ENCODE data around the gene SLC4A5. TPM values are rescaled to one million over a fixed set of nuclear protein-coding genes. Genes with fewer than 3 reads are reported as not detected.

SLC4A5 gene
- total RNA-seq, 4 donors from 2014 or later: 4.2 to 22.9 (median 9.5) TPM

DNA sequence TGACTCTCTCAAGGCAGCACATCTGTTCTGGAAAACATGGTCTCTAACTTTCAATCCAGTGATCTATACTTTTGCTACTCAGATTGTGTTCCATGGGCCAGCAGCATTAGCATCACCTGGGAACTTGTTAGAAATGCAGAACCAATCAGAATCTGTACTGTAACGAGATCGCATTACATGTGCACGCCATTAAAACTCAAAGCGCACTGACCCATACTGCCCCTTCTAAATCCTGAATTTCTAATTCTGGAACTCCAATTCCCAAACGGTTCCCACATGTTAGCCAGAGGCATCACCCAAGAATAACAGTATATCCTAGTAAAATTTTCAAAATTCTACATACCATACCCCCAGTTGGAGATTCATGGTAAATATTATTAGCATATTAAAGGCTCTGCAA is 47.4 kb upstream of the SLC4A5 start:
- Histone ChIP-seq H3K4me3 (peak overlapping the region; percentile 75 to 99 (median 84)), H3K27me3 (no peaks in the 10 kb centered on the region), H3K9me3 (no peaks in the 10 kb centered on the region), H3K27ac (peak overlapping the region in 1 of 4 donors; percentile 95), H3K36me3 (no peaks in the 10 kb centered on the region), H3K4me1 (peaks cover 0 to 60% (median 29%) of the 10 kb centered on the region in 4 donors)
- TF ChIP-seq EP300 (IDR thresholded peaks at IDR 0.05): no peak
- TF ChIP-seq, protein P1, sequence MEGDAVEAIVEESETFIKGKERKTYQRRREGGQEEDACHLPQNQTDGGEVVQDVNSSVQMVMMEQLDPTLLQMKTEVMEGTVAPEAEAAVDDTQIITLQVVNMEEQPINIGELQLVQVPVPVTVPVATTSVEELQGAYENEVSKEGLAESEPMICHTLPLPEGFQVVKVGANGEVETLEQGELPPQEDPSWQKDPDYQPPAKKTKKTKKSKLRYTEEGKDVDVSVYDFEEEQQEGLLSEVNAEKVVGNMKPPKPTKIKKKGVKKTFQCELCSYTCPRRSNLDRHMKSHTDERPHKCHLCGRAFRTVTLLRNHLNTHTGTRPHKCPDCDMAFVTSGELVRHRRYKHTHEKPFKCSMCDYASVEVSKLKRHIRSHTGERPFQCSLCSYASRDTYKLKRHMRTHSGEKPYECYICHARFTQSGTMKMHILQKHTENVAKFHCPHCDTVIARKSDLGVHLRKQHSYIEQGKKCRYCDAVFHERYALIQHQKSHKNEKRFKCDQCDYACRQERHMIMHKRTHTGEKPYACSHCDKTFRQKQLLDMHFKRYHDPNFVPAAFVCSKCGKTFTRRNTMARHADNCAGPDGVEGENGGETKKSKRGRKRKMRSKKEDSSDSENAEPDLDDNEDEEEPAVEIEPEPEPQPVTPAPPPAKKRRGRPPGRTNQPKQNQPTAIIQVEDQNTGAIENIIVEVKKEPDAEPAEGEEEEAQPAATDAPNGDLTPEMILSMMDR (IDR thresholded peaks at IDR 0.05): no peak
- no peak for TF ChIP-seq POLR2A (IDR thresholded peaks at IDR 0.05)
- DNase-seq (ENCODE audit: low spot score in 2 of 2): no peak
- WGBS, 2 donors: 31 to 32% methylated on average over 5 of the region's 5 CpGs

DNA sequence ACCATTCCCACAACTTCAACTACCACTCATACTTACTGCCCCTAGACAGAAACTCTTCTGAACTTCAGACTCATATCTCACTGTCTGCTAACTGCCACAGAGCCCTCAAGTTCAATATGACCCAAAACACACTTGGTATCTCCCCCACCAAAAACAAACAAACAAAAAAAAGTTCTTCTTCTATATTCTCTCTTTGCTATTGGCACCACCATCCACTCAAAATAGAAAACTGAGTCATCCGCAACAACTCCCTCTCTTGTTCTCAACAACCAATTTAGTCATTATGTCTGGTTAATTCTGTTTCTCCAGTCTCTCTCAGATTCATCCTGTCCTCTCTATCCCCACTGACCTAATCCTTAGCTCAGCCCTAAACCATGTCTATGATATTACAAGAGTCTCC is 44.1 kb upstream of the SLC4A5 start:
- Histone ChIP-seq H3K36me3 (peaks cover 0 to 3% (median 0%) of the 10 kb centered on the region in 3 donors), H3K27ac (peak overlapping the region in 2 of 4 donors; percentile 13 to 63), H3K4me1 (peaks cover 0 to 88% (median 36%) of the 10 kb centered on the region in 4 donors), H3K9me3 (no peaks in the 10 kb centered on the region), H3K27me3 (no peaks in the 10 kb centered on the region), H3K4me3 (no peak overlapping the region)
- WGBS, 2 donors: 67 to 82% methylated on average over 1 of the region's 1 CpG
- TF ChIP-seq EP300 (IDR thresholded peaks at IDR 0.05) (no peak), POLR2A (IDR thresholded peaks at IDR 0.05) (no peak)
- TF ChIP-seq, protein P1 (IDR thresholded peaks at IDR 0.05): no peak
- DNase-seq (ENCODE audit: low spot score in 2 of 2): no peak

DNA sequence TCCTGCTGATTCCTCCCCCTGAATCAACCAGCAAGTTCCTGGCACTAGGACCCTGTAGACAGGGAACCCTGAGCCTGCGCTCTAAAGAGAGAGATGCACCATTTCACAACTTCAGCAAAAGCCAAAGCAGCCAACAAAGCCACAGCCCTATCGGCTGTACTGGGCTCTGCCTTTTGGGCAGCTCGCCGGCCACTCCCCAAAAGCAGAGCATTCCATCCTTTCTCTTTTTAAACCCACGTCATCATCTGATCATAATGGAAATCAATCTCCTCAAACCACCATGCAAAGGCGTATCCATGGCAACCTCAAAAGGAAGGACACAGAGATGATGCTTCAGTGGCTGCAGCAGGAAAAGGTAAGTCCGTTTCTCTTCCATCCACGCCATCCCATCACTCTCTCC is 42.2 kb upstream of the SLC4A5 start:
- peaks cover 0 to 97% (median 34%) of the 10 kb centered on the region in 4 donors for H3K4me1 ChIP-seq
- TF ChIP-seq POLR2A (IDR thresholded peaks at IDR 0.05): no peak
- TF ChIP-seq, protein P1 (IDR thresholded peaks at IDR 0.05): no peak
- no peak for TF ChIP-seq EP300 (IDR thresholded peaks at IDR 0.05)
- no peak for DNase-seq (ENCODE audit: low spot score in 2 of 2)
- no peaks in the 10 kb centered on the region for H3K27me3 ChIP-seq
- peaks cover 0 to 3% (median 0%) of the 10 kb centered on the region in 3 donors for H3K36me3 ChIP-seq
- no peak overlapping the region for H3K4me3 ChIP-seq
- H3K27ac ChIP-seq: peak overlapping the region in 2 of 4 donors; percentile 26 to 57
- WGBS, 2 donors: 73 to 74% methylated on average over 8 of the region's 8 CpGs
- H3K9me3 ChIP-seq: no peaks in the 10 kb centered on the region

DNA sequence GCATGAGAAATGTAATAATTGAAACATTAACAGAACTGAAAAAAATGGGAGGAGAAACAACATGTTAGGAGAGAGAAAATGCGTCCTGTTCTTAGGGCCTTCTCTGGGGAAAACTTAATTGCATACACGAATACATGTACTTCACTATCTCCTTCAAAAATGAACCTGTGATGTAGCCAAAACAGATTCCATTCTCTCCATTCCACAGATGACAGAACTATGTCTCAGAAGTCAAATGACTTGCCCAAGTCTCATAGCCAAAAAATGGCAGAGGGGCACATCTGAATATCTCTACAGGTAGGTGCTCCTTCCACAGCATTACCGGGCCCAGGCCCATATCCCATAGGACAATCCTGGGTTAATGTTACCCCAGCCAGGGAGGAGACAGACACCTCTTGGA is 40.8 kb upstream of the SLC4A5 start:
- no peak for DNase-seq (ENCODE audit: low spot score in 2 of 2)
- peak overlapping the region in 2 of 4 donors; percentile 20 to 57 for H3K27ac ChIP-seq
- H3K36me3 ChIP-seq: peaks cover 0 to 3% (median 0%) of the 10 kb centered on the region in 3 donors
- peaks cover 0 to 97% (median 31%) of the 10 kb centered on the region in 4 donors for H3K4me1 ChIP-seq
- no peaks in the 10 kb centered on the region for H3K27me3 ChIP-seq
- H3K9me3 ChIP-seq: no peaks in the 10 kb centered on the region
- WGBS, 2 donors: 65% methylated on average over 3 of the region's 3 CpGs
- TF ChIP-seq, protein P1 (IDR thresholded peaks at IDR 0.05): no peak
- TF ChIP-seq POLR2A (IDR thresholded peaks at IDR 0.05): no peak
- TF ChIP-seq EP300 (IDR thresholded peaks at IDR 0.05): no peak
- no peak overlapping the region for H3K4me3 ChIP-seq

DNA sequence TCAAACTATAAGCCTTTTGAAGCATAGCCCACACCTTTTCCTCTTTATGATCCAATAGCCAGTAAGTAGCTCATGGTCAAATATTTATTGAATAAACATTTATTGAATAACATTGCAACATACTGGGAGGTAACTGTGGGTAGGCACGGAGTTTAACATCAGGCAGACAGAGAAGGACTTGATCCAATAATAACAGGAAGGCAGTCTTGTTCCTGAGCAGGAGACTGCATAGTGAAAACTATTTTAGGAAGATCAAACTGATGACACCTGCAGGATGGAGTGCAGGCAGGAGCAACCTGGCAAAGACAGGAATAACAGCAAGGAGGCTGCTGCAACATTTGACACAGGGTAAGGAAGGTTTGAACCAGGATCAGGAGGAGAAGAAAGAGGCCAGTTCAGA is 40.0 kb upstream of the SLC4A5 start:
- DNase-seq (ENCODE audit: low spot score in 2 of 2): no peak
- Histone ChIP-seq H3K9me3 (no peaks in the 10 kb centered on the region), H3K4me1 (peaks cover 0 to 96% (median 28%) of the 10 kb centered on the region in 4 donors), H3K27me3 (no peaks in the 10 kb centered on the region), H3K36me3 (peaks cover 0 to 3% (median 0%) of the 10 kb centered on the region in 3 donors), H3K4me3 (no peak overlapping the region), H3K27ac (peak overlapping the region in 1 of 4 donors; percentile 14)
- 21 to 26% methylated on average over 1 of the region's 1 CpG for WGBS, 2 donors
- TF ChIP-seq POLR2A (IDR thresholded peaks at IDR 0.05) (no peak), EP300 (IDR thresholded peaks at IDR 0.05) (peak in 1 of 2 donors; percentile 26)
